Measurements from ENCODE around the gene JARID2. TPM values are rescaled to one million over a fixed set of nuclear protein-coding genes. Genes with fewer than 3 reads are reported as not detected.

The JARID2 gene
- total and polyA plus RNA-seq, 3 experiments from 2014 or later: 12.0 to 25.5 (median 25.0) TPM

GRCh38 chr6:15457121-15457650, 211.3 kb downstream of the JARID2 start:
- Histone ChIP-seq H3K4me1 (ENCODE audit: insufficient read depth, low read length) (peaks cover 4% of the 10 kb centered on the region), H3K9me3 (ENCODE audit: low read length) (no peaks in the 10 kb centered on the region), H3K4me3 (ENCODE audit: low read length) (no peak overlapping the region), H3K27ac (ENCODE audit: low read depth, low read length) (no peak overlapping the region), H3K36me3 (ENCODE audit: insufficient read depth, low read length) (no peaks in the 10 kb centered on the region), H3K27me3 (ENCODE audit: insufficient read depth, low read length, poor library complexity, severe bottlenecking) (no peaks in the 10 kb centered on the region)
- Mint-ChIP-seq H3K4me1 (peaks cover 39 to 78% (median 62%) of the 10 kb centered on the region in 3 donors), H3K27me3 (no peaks in the 10 kb centered on the region), H3K9me3 (no peaks in the 10 kb centered on the region), H3K4me3 (no peak overlapping the region), H3K27ac (no peak overlapping the region), H3K36me3 (peaks cover 4 to 29% (median 11%) of the 10 kb centered on the region in 3 donors)
- CTCF ChIA-PET: interaction anchor here (1.4 to 2.6 kb wide), 2 partner anchors 16 to 1245 kb away, joined by 5 to 7 read pairs; no protein-coding TSS in a partner anchor
- POLR2A ChIA-PET: interaction anchor here (0.7 kb wide), 1 partner anchor 1163 kb away, joined by 9 read pairs; no protein-coding TSS in a partner anchor
- no peak for DNase-seq

DNA sequence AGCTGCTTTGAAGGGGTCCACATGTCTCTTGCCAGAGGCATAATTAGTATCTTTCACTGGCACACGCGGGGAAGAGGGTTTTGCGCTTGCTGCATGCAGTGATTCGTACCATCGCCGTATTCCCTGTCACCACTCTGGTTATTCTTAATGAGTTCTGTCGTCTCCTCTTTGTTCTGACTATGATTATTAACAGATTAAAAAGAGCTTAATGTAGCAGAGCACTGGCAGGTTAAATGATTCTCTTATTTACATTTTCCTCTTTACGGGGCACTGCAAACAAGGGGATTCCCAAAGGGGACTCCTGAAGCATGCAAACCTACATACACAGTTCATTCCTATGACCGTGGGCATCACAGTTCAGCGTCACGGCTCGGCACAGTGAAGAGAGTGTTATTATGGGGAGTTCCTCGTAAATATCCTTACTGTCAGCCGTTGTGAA, 212.2 kb downstream of the JARID2 start:
- H3K9me3 Mint-ChIP-seq: no peaks in the 10 kb centered on the region
- Histone ChIP-seq H3K4me1 (ENCODE audit: insufficient read depth, low read length) (no peaks in the 10 kb centered on the region), H3K9me3 (ENCODE audit: low read length) (no peaks in the 10 kb centered on the region), H3K36me3 (ENCODE audit: insufficient read depth, low read length) (no peaks in the 10 kb centered on the region), H3K27ac (ENCODE audit: low read depth, low read length) (no peak overlapping the region), H3K4me3 (ENCODE audit: low read length) (no peak overlapping the region), H3K27me3 (ENCODE audit: insufficient read depth, low read length, poor library complexity, severe bottlenecking) (no peaks in the 10 kb centered on the region)
- no peak overlapping the region for H3K27ac Mint-ChIP-seq
- H3K27me3 Mint-ChIP-seq: no peaks in the 10 kb centered on the region
- ChIA-PET CTCF (interaction anchor here (1.2 to 2.6 kb wide), 2 partner anchors 11 to 17 kb away, joined by 3 to 7 read pairs; no protein-coding TSS in a partner anchor), POLR2A (no interaction called here)
- H3K36me3 Mint-ChIP-seq: peaks cover 4 to 24% (median 9%) of the 10 kb centered on the region in 3 donors
- H3K4me3 Mint-ChIP-seq: no peak overlapping the region
- peaks cover 38 to 78% (median 62%) of the 10 kb centered on the region in 3 donors for H3K4me1 Mint-ChIP-seq
- DNase-seq: no peak

- ChIA-PET CTCF (no interaction called here), POLR2A (no interaction called here)
- Mint-ChIP-seq H3K36me3 (peaks cover 0 to 7% (median 7%) of the 10 kb centered on the region in 3 donors), H3K9me3 (no peaks in the 10 kb centered on the region), H3K27me3 (no peaks in the 10 kb centered on the region), H3K27ac (no peak overlapping the region), H3K4me1 (peaks cover 32 to 79% (median 65%) of the 10 kb centered on the region in 3 donors), H3K4me3 (no peak overlapping the region)
- Histone ChIP-seq H3K9me3 (ENCODE audit: low read length) (no peaks in the 10 kb centered on the region), H3K36me3 (ENCODE audit: insufficient read depth, low read length) (no peaks in the 10 kb centered on the region), H3K4me1 (ENCODE audit: insufficient read depth, low read length) (no peaks in the 10 kb centered on the region), H3K27ac (ENCODE audit: low read depth, low read length) (no peak overlapping the region), H3K27me3 (ENCODE audit: insufficient read depth, low read length, poor library complexity, severe bottlenecking) (no peaks in the 10 kb centered on the region), H3K4me3 (ENCODE audit: low read length) (no peak overlapping the region)
- no peak for DNase-seq
Measured at GRCh38 chr6:15460110-15460727, 214.3 kb downstream of the JARID2 start.

DNA sequence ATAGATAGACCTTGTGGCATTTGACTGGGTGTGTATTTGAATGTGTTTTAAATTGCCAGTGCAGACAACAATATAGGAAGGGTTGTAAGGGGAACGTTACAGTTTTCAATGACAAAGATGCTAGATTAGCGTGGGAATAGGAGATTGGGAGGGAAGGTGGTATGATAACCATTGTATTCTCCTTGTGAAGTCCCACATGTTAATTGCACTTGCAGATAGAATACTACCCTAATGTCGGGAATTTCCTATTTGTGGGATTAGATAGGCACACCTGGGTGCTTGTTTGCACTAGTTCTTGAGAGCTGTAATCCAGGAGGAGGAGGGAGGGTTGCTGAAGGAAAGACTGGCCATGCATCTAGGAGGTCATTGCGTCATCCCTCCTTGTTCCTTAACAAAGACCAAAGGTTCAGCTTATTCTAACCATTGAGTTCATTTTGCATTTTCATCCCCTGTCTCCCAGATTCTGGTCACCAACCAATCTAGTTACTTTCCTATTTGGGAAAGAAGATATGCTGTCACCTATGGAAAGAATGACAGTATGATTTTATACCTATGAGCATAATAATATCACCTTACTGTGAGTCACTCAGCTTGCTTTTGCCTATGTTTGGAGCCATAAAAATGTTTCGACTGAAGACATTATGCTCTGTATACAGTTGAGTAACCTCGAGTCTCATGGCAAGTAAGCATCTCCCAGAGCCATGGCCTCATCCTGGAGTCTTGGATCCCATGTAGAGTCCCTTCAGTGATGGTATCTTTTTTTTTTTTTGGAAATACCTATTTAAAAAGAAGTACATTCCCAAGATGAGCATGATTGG, 215.5 kb downstream of the JARID2 start:
- Mint-ChIP-seq H3K4me3 (no peak overlapping the region), H3K9me3 (no peaks in the 10 kb centered on the region), H3K36me3 (peaks cover 0 to 7% (median 4%) of the 10 kb centered on the region in 3 donors), H3K4me1 (peaks cover 33 to 82% (median 64%) of the 10 kb centered on the region in 3 donors), H3K27me3 (no peaks in the 10 kb centered on the region), H3K27ac (no peak overlapping the region)
- Histone ChIP-seq H3K4me1 (ENCODE audit: insufficient read depth, low read length) (no peaks in the 10 kb centered on the region), H3K9me3 (ENCODE audit: low read length) (no peaks in the 10 kb centered on the region), H3K27me3 (ENCODE audit: insufficient read depth, low read length, poor library complexity, severe bottlenecking) (no peaks in the 10 kb centered on the region), H3K4me3 (ENCODE audit: low read length) (no peak overlapping the region), H3K27ac (ENCODE audit: low read depth, low read length) (no peak overlapping the region), H3K36me3 (ENCODE audit: insufficient read depth, low read length) (no peaks in the 10 kb centered on the region)
- POLR2A ChIA-PET: no interaction called here
- CTCF ChIA-PET: no interaction called here
- no peak for DNase-seq

- peaks cover 35 to 79% (median 70%) of the 10 kb centered on the region in 3 donors for H3K4me1 Mint-ChIP-seq
- no peak overlapping the region for H3K4me3 ChIP-seq (ENCODE audit: low read length)
- H3K27ac Mint-ChIP-seq: peak overlapping the region in 2 of 8 donors; percentile 25 to 44
- H3K36me3 Mint-ChIP-seq: peaks cover 0 to 7% (median 5%) of the 10 kb centered on the region in 3 donors
- ChIA-PET POLR2A (no interaction called here), CTCF (no interaction called here)
- H3K27ac ChIP-seq (ENCODE audit: low read depth, low read length): no peak overlapping the region
- H3K27me3 Mint-ChIP-seq: no peaks in the 10 kb centered on the region
- no peak for DNase-seq
- no peaks in the 10 kb centered on the region for H3K9me3 Mint-ChIP-seq
- H3K9me3 ChIP-seq (ENCODE audit: low read length): no peaks in the 10 kb centered on the region
- no peaks in the 10 kb centered on the region for H3K27me3 ChIP-seq (ENCODE audit: insufficient read depth, low read length, poor library complexity, severe bottlenecking)
- no peak overlapping the region for H3K4me3 Mint-ChIP-seq
- no peaks in the 10 kb centered on the region for H3K36me3 ChIP-seq (ENCODE audit: insufficient read depth, low read length)
- H3K4me1 ChIP-seq (ENCODE audit: insufficient read depth, low read length): no peaks in the 10 kb centered on the region
Measured at GRCh38 chr6:15462256-15462655, 216.4 kb downstream of the JARID2 start.

DNA sequence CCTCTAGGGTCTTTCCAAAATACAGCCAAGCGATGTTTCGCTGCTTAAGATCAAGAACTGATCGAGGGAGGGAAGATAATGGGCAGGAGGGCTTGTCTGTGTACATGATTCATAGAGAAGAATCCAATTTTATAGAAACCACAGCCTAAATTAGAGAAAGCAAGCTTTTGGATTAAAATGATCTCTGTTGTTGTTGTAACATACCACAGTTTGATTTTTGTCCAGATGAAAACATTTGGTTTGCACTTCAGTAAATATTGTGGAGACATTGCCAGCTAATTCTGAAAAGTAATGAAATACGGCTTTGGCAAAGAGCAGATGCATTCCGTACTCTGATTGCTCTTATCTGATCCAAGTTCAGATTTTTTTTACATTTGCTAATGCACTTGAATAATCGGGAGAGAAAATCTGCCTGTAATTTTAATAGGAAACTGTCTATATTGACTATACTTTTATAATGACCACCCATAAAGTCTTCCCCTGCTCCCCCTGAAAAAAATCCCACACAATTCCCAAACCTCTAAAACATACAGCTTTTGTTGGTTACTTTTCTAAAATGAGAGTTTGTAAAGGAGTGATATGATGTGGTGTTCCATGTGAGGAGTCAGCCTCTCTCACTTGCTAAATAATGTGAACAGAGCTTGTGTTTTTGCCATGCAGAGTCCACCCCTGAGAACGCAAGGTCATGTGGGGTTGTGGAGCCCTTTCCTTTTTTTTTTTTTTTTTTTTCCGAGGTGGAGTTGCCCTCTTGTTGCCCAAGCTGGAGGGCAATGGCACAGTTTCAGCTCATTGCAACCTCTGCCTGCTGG, 217.1 kb downstream of the JARID2 start:
- Histone ChIP-seq H3K27ac (ENCODE audit: low read depth, low read length) (no peak overlapping the region), H3K4me1 (ENCODE audit: insufficient read depth, low read length) (no peaks in the 10 kb centered on the region), H3K36me3 (ENCODE audit: insufficient read depth, low read length) (no peaks in the 10 kb centered on the region), H3K9me3 (ENCODE audit: low read length) (no peaks in the 10 kb centered on the region), H3K27me3 (ENCODE audit: insufficient read depth, low read length, poor library complexity, severe bottlenecking) (no peaks in the 10 kb centered on the region), H3K4me3 (ENCODE audit: low read length) (no peak overlapping the region)
- H3K36me3 Mint-ChIP-seq: peaks cover 0 to 7% (median 5%) of the 10 kb centered on the region in 3 donors
- H3K27ac Mint-ChIP-seq: peak overlapping the region in 3 of 8 donors; percentile 25 to 44 (median 36)
- no peak overlapping the region for H3K4me3 Mint-ChIP-seq
- no peak for DNase-seq
- no peaks in the 10 kb centered on the region for H3K27me3 Mint-ChIP-seq
- no peaks in the 10 kb centered on the region for H3K9me3 Mint-ChIP-seq
- POLR2A ChIA-PET: interaction anchor here (0.5 kb wide), 1 partner anchor 908 kb away, joined by 3 read pairs; no protein-coding TSS in a partner anchor
- peaks cover 32 to 77% (median 67%) of the 10 kb centered on the region in 3 donors for H3K4me1 Mint-ChIP-seq
- CTCF ChIA-PET: interaction anchor here (0.8 to 1.5 kb wide), 3 partner anchors 11 to 42 kb away, joined by 3 to 5 read pairs (median 3); no protein-coding TSS in a partner anchor

GRCh38 chr6:15464211-15464725, 218.4 kb downstream of the JARID2 start:
- H3K4me1 ChIP-seq (ENCODE audit: insufficient read depth, low read length): no peaks in the 10 kb centered on the region
- no peaks in the 10 kb centered on the region for H3K27me3 ChIP-seq (ENCODE audit: insufficient read depth, low read length, poor library complexity, severe bottlenecking)
- H3K27ac Mint-ChIP-seq: peak overlapping the region in 3 of 8 donors; percentile 6 to 71 (median 64)
- peak; percentile 30 to 68 (median 40) for DNase-seq
- no peaks in the 10 kb centered on the region for H3K36me3 ChIP-seq (ENCODE audit: insufficient read depth, low read length)
- H3K27ac ChIP-seq (ENCODE audit: low read depth, low read length): no peak overlapping the region
- ChIA-PET CTCF (interaction anchor here (1.3 to 1.5 kb wide), 2 partner anchors 10 to 1253 kb away, joined by 4 to 5 read pairs; no protein-coding TSS in a partner anchor), POLR2A (no interaction called here)
- H3K4me3 ChIP-seq (ENCODE audit: low read length): no peak overlapping the region
- no peaks in the 10 kb centered on the region for H3K27me3 Mint-ChIP-seq
- peaks cover 0 to 15% (median 13%) of the 10 kb centered on the region in 3 donors for H3K36me3 Mint-ChIP-seq
- peaks cover 30 to 68% (median 55%) of the 10 kb centered on the region in 3 donors for H3K4me1 Mint-ChIP-seq
- H3K9me3 ChIP-seq (ENCODE audit: low read length): no peaks in the 10 kb centered on the region
- no peaks in the 10 kb centered on the region for H3K9me3 Mint-ChIP-seq
- no peak overlapping the region for H3K4me3 Mint-ChIP-seq
